COLO668 (cell line): ENCODE measurements around the gene SLC9A8.

Experiments used
- DNase-seq: peaks from one replicate; lab custom pipeline; 2025; ENCODE audit not compliant: unreplicated experiment; lab: John Stamatoyannopoulos, UW

Gene SLC9A8

DNA sequence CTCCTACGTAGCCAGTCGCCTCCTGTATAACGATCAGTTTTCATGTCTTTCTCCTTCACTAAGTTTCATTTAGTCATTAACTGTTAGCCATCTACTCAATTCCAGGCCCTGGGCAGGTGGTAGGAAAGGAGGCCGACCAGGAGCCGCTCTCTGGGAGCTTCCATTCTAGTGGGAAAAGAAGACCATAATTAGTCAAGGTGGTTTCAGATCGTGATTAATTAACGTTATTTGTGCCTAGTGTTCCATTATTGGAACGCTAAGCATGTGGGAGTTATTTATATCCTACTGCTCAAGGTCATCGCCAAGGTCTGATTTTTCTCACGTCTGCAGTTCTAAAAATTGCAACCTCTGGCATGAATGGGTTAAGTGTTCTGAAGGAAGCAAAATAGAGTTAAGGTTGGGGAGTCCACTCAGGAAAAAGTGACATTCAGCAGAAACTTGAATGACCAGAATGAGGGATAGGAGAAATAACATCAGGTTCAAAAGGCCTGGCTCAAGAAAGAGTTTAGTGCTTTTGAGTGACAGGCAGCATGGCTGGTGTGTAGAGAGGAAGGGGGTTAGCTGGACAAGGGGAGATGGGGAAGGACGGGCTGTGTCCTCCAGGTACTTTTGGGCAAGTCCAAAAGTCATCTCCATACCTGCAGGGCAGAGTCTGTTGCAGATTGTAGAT lies 812 bp downstream of the SLC9A8 start:
- no peak for DNase-seq

GRCh38 chr20:49814057-49814694 lies 1.5 kb downstream of the SLC9A8 start:
- DNase-seq = no peak

DNA sequence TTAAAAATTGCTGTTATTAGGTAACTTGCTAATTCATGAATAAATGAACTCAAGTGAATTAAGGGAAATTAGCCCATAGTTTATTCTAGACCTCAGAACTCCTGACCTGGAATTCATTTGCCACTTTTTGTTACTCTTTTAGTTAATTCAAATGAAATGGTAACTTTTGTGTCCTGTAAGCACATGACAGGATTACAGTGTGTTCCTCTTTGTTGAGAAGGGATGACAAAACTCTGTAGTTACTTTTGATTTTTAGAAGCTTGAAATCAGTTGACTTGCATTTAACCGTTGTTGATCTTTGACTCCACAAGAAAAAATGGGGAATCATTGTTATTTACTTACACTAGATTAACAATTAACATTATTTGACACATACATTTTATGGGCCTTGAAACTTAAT lies 6.2 kb downstream of the SLC9A8 start:
- no peak for DNase-seq

- DNase-seq = no peak
Measured at GRCh38 chr20:49819702-49820101, 7.1 kb downstream of the SLC9A8 start.

DNA sequence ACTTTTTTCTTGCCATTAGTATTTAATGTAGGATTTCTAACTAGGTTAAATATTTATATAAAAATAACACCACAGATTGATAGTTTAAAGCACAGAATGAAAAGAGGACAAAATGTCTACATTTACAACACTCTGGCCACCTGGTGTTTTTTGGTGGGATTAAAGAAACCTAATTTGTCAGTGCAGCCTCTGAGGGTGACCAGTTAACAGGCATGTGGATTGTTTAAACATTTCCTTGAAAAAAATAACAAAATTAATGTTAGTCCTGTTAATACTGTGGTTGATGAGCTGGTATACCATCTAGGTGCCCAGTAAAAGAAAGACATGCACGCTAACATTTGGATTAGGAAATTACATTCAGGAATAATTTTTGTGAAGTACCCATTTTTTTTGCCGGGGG lies 8.8 kb downstream of the SLC9A8 start:
- no peak for DNase-seq

GRCh38 chr20:49821870-49822331 lies 9.3 kb downstream of the SLC9A8 start:
- DNase-seq = no peak

DNA sequence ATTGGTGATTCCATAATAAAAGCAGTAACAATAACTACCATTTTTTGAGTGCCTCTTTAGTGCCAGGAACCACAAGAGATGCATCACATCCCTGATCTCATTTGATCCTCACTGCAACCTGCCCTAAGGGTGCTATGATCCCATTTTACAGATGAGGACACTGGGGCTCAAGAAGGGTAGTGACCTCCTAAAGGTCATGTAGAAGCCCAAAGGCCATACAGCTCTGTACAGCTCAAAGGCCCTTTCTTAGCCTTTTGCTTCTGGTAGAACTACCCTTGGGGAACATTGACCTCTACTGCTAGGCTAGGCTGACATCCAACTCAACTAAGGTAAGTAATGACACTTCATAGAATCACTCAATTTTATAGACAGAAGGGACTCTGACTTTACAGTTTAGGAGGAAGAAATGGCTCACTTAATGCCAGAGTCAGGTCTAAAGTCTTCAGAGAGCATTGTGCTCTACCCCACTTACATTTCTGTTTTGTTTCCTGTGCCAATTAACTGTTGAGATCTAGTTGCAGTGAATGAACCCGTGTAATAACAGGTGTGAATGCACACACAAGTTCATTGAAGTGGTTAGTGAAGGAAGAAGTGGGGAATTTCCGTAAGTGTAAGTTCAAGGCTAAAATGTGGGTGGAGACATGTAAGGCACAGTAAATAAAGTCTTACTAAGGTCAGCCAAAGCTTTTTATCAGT lies 10.7 kb downstream of the SLC9A8 start:
- DNase-seq = no peak

DNA sequence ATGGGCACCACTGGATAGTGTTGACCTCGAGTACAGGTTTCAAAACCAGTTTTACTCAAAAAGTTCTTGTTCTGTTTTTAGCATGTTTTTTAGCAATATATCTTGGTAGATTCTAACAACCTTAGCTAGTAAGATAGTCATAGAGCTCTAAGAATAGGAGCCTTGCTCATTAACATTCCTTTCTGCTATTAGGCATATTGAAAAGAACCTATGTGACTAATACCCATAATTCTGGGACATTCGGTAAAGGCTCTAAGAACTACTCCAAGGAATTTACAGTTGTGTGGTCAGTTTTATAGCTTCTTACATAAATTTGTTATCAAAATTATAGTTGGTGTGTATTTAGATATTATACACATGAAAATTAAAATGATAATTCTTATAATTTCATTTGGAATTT lies 11.6 kb downstream of the SLC9A8 start:
- no peak for DNase-seq

GRCh38 chr20:49825521-49826033 lies 12.9 kb downstream of the SLC9A8 start:
- peak; percentile 50 for DNase-seq

- DNase-seq = no peak
Measured at GRCh38 chr20:49831022-49831769, 18.6 kb downstream of the SLC9A8 start.

- DNase-seq = no peak
Measured at GRCh38 chr20:49831770-49832631, 19.4 kb downstream of the SLC9A8 start.

GRCh38 chr20:49832632-49833327 lies 20.2 kb downstream of the SLC9A8 start:
- no peak for DNase-seq

DNA sequence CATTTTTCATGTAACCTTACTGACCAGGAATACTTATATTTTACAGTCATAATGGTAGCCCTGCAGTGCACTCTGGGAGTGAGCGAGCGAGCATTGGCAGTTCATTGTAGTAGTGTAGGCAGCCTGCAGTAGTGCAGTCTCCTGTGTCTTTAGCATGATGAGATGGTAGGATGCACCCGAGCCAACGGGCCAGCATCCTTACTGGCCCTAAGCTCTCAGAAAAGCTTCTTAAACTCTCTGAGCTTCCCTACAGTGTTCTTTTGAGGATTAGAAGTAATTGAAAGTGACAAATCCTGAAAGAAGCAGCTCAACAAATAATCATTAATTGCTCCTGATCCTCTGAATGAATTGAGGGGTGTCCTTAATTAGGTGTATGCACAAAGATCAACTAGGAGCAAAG lies 20.9 kb downstream of the SLC9A8 start:
- no peak for DNase-seq

- DNase-seq = no peak
Measured at GRCh38 chr20:49835031-49835430, 22.4 kb downstream of the SLC9A8 start.

DNA sequence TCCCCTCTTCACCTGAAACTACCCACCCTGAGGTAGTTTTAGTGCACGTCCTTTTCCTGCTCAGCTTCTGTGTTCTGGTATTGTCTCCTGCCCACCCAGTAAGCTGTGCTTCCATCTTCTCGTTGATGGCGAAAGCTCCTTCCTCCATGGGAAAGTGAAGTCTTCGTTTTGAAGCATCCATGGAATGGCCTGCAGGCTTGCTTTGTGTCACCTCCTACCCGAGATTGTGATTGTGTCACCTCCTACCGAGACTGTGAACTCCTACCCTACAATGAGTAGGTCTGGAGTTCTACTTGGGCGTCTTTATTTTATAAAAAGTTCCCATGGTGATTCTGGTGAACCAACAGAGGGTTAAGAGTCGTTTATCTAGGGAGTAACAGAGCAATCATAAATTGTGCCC lies 25.9 kb downstream of the SLC9A8 start:
- DNase-seq = no peak

- no peak for DNase-seq
Measured at GRCh38 chr20:49843139-49843538, 30.5 kb downstream of the SLC9A8 start.

DNA sequence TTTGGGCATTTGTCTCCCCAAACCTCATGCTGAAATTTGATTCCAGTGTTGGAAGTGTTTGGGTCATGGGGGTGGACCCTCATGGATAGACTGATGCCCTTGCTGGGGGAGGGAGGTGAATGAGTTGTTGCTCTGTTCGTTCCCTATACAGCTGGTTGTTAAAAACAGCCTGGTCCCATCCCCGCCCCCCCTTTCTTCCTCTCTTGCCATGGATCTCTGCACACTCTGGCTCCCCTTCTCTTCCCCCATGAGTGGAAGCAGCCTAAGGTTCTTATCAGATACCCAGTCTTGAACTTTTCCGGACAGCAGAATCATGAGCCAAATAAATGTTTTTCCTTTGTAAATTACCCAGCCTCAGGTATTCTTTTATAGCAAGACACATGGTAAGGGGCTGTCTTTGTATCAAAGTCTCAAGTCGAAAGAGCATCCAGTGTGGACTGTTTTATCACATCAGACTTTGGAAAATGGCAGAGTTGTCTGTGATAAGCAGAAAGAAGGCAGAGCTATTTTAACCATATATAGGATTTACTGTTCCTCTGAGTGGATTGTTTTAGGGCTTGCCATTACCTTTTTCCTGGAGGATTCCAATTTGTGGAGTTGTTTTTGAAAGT lies 31.2 kb downstream of the SLC9A8 start:
- no peak for DNase-seq

GRCh38 chr20:49845060-49845459 lies 32.4 kb downstream of the SLC9A8 start:
- DNase-seq = no peak

DNA sequence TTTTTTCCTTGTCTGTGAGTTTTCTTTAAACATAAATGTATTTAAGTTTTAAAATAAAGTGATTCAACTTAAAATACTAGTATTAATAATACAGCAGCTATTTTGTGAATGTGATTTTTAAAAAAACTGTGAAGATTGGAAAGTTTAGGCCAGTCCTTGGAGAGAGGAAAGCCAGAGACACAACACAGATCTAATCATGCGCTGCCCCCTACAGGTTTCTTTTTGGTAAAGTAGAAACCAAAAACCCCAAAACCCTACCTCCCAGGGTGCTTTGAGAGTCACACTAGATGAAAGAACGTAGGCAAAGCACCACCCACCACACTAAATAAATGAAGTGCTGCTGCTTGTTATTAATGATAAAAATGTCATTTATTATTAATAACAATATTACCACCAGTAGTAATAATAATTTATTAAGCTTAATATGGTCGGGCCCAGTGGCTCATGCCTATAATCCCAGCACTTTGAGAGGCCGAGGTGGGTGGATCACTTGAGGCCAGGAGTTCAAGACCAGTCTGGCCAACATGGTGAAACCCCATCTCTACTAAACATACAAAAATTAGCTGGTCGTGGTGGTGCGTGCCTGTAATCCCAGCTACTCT lies 33.7 kb downstream of the SLC9A8 start:
- peak; percentile 31 for DNase-seq
